ENCODE results near the gene HOXA5.

The HOXA5 gene

DNA sequence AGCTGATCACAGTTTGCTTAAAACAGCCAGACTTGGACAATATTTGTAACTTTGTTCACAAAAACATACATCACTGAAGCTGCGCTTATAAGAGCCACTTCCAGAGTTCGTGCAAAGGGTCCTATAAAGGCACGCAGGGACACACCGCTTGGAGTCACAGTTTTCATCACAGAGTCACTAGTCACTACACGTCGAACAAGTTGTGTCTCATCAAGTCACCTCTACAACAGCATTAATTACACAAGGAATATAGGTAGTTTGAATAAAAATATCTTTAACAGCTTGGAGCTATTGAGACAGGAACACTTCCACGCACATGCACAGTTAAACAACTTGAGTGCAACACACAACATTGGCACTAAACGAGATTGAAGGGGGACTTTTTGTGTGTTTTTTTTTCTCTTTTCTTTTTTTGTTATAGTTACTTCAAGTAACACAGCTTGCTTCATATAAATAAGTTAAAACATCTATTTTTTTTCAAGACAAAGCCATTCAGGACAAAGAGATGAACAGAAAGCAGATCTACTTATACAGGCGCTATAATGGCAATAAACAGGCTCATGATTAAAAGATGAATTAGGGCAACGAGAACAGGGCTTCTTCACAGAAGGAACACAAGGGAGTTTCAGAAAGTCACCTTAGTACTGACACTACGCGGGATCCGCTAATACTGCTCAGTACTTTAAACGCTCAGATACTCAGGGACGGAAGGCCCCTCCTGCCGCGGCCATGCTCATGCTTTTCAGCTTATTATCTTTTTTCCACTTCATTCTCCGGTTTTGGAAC, 2.2 kb downstream of the HOXA5 start:
- ATAC-seq: no peak
- no peak for TF ChIP-seq TOX (CRISPR knock-in tag; IDR thresholded peaks at IDR 0.05; ENCODE audit: borderline replicate concordance)
- no peak for TF ChIP-seq SNAI2 (CRISPR knock-in tag; IDR thresholded peaks at IDR 0.05)
- TF ChIP-seq ZNF565 (CRISPR knock-in tag; conservative IDR thresholded peaks at IDR 0.05; ENCODE audit: low read depth): no peak
- TF ChIP-seq, protein P1, sequence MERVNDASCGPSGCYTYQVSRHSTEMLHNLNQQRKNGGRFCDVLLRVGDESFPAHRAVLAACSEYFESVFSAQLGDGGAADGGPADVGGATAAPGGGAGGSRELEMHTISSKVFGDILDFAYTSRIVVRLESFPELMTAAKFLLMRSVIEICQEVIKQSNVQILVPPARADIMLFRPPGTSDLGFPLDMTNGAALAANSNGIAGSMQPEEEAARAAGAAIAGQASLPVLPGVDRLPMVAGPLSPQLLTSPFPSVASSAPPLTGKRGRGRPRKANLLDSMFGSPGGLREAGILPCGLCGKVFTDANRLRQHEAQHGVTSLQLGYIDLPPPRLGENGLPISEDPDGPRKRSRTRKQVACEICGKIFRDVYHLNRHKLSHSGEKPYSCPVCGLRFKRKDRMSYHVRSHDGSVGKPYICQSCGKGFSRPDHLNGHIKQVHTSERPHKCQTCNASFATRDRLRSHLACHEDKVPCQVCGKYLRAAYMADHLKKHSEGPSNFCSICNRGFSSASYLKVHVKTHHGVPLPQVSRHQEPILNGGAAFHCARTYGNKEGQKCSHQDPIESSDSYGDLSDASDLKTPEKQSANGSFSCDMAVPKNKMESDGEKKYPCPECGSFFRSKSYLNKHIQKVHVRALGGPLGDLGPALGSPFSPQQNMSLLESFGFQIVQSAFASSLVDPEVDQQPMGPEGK (CRISPR knock-in tag; IDR thresholded peaks at IDR 0.05; ENCODE audit: borderline replicate concordance): no peak
- TF ChIP-seq, protein P2, sequence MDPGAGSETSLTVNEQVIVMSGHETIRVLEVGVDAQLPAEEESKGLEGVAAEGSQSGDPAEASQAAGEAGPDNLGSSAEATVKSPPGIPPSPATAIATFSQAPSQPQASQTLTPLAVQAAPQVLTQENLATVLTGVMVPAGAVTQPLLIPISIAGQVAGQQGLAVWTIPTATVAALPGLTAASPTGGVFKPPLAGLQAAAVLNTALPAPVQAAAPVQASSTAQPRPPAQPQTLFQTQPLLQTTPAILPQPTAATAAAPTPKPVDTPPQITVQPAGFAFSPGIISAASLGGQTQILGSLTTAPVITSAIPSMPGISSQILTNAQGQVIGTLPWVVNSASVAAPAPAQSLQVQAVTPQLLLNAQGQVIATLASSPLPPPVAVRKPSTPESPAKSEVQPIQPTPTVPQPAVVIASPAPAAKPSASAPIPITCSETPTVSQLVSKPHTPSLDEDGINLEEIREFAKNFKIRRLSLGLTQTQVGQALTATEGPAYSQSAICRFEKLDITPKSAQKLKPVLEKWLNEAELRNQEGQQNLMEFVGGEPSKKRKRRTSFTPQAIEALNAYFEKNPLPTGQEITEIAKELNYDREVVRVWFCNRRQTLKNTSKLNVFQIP (CRISPR knock-in tag; IDR thresholded peaks at IDR 0.05; ENCODE audit: borderline replicate concordance, low read depth): no peak
- no peak for TF ChIP-seq BACH2 (CRISPR knock-in tag; IDR thresholded peaks at IDR 0.05; ENCODE audit: borderline replicate concordance)
- no peak for TF ChIP-seq OSR1 (CRISPR knock-in tag; IDR thresholded peaks at IDR 0.05)
- TF ChIP-seq RARB (CRISPR knock-in tag; IDR thresholded peaks at IDR 0.05): no peak
- TF ChIP-seq ARNTL (CRISPR knock-in tag; IDR thresholded peaks at IDR 0.05; ENCODE audit: borderline replicate concordance, low read depth): no peak
- no peak for TF ChIP-seq TSHZ2 (CRISPR knock-in tag; IDR thresholded peaks at IDR 0.05)
- TF ChIP-seq ZC3H10 (CRISPR knock-in tag; IDR thresholded peaks at IDR 0.05): no peak
- TF ChIP-seq ZNF8 (CRISPR knock-in tag; IDR thresholded peaks at IDR 0.05): no peak
- no peak for TF ChIP-seq CREB5 (CRISPR knock-in tag; IDR thresholded peaks at IDR 0.05; ENCODE audit: low read depth)
- no peak for TF ChIP-seq ZFP3 (CRISPR knock-in tag; IDR thresholded peaks at IDR 0.05)
- no peak for TF ChIP-seq ZNF70 (CRISPR knock-in tag; IDR thresholded peaks at IDR 0.05)
- no peak for TF ChIP-seq CSDC2 (CRISPR knock-in tag; IDR thresholded peaks at IDR 0.05)

- ATAC-seq: no peak
These were observed 3.2 kb downstream of the HOXA5 start for GRCh38 chr7:27140126-27140857.

More at GRCh38 chr7:27140126-27140857, 3.2 kb downstream of the HOXA5 start:
- no peak for TF ChIP-seq TSHZ2 (CRISPR knock-in tag; IDR thresholded peaks at IDR 0.05)
- TF ChIP-seq, protein P1 (CRISPR knock-in tag; IDR thresholded peaks at IDR 0.05; ENCODE audit: borderline replicate concordance): no peak
- no peak for TF ChIP-seq TCF4 (CRISPR knock-in tag; IDR thresholded peaks at IDR 0.05; ENCODE audit: borderline replicate concordance)
- no peak for TF ChIP-seq ZNF565 (CRISPR knock-in tag; conservative IDR thresholded peaks at IDR 0.05; ENCODE audit: low read depth)
- TF ChIP-seq ZFP3 (CRISPR knock-in tag; IDR thresholded peaks at IDR 0.05): no peak
- no peak for TF ChIP-seq GLIS3 (CRISPR knock-in tag; IDR thresholded peaks at IDR 0.05)
- TF ChIP-seq ISL1 (CRISPR knock-in tag; IDR thresholded peaks at IDR 0.05): no peak
- TF ChIP-seq ZC3H10 (CRISPR knock-in tag; IDR thresholded peaks at IDR 0.05): no peak
- no peak for TF ChIP-seq BACH2 (CRISPR knock-in tag; IDR thresholded peaks at IDR 0.05; ENCODE audit: borderline replicate concordance)
- no peak for TF ChIP-seq PPARA (CRISPR knock-in tag; IDR thresholded peaks at IDR 0.05; ENCODE audit: borderline replicate concordance)
- no peak for TF ChIP-seq TOX (CRISPR knock-in tag; IDR thresholded peaks at IDR 0.05; ENCODE audit: borderline replicate concordance)
- no peak for TF ChIP-seq CSDC2 (CRISPR knock-in tag; IDR thresholded peaks at IDR 0.05)
- TF ChIP-seq, protein P2 (CRISPR knock-in tag; IDR thresholded peaks at IDR 0.05; ENCODE audit: borderline replicate concordance, low read depth): no peak
- no peak for TF ChIP-seq ZNF8 (CRISPR knock-in tag; IDR thresholded peaks at IDR 0.05)
- TF ChIP-seq ARNTL (CRISPR knock-in tag; IDR thresholded peaks at IDR 0.05; ENCODE audit: borderline replicate concordance, low read depth): no peak
- TF ChIP-seq OSR1 (CRISPR knock-in tag; IDR thresholded peaks at IDR 0.05): no peak
- no peak for TF ChIP-seq SNAI2 (CRISPR knock-in tag; IDR thresholded peaks at IDR 0.05)
- TF ChIP-seq ZFP30 (CRISPR knock-in tag; IDR thresholded peaks at IDR 0.05): no peak
